Hematopoietic multipotent progenitor cell treated with erythropoietin and hydrocortisone succinate and interleukin-3 and kit ligand, for 17 days (in vitro differentiated cells): ENCODE data around the gene KBTBD4.

Experiments
- DNase-seq: peaks from one replicate; pipeline ENCODE4 v3.0.0-alpha.2; 2015; ENCODE audit warnings: low spot score

KBTBD4 gene

GRCh38 chr11:47524291-47524874 lies 54.4 kb downstream of the KBTBD4 start:
- DNase-seq, result no peak

GRCh38 chr11:47523490-47524225 lies 55.1 kb downstream of the KBTBD4 start:
- no peak for DNase-seq
